Memory B cell (primary cell): Measurements from ENCODE around the gene ZCCHC17.

Experiments used
- ATAC-seq: fragments of 150-1000 bp; cut with Tn5 transposase; 2 replicates; pipeline ENCODE4 v1.10.0; 2021; ENCODE audit warnings: low read depth, mild to moderate bottlenecking, moderate library complexity
- DNase-seq, 2 donors: peaks; one replicate each; pipeline ENCODE4 v3.0.0; 2022; ENCODE audit warnings: low spot score in 2 of 2
- H3K27ac Mint-ChIP-seq: one replicate; pipeline ENCODE4 v1.8.0; 2022; ENCODE audit warnings: mild to moderate bottlenecking, moderate library complexity, mixed read lengths
- H3K27me3 Mint-ChIP-seq: one replicate; pipeline ENCODE4 v1.8.0; 2022; ENCODE audit warnings: mixed read lengths
- H3K36me3 Mint-ChIP-seq: one replicate; pipeline ENCODE4 v1.8.0; 2022; ENCODE audit warnings: mild to moderate bottlenecking, mixed read lengths
- H3K4me1 Mint-ChIP-seq: one replicate; pipeline ENCODE4 v1.8.0; 2022; ENCODE audit warnings: mixed read lengths
- H3K4me3 Mint-ChIP-seq: one replicate; pipeline ENCODE4 v1.8.0; 2022; ENCODE audit warnings: mild to moderate bottlenecking, moderate library complexity, mixed read lengths
- H3K9me3 Mint-ChIP-seq: one replicate; pipeline ENCODE4 v1.8.0; 2022; ENCODE audit warnings: mixed read lengths

ZCCHC17 gene

DNA sequence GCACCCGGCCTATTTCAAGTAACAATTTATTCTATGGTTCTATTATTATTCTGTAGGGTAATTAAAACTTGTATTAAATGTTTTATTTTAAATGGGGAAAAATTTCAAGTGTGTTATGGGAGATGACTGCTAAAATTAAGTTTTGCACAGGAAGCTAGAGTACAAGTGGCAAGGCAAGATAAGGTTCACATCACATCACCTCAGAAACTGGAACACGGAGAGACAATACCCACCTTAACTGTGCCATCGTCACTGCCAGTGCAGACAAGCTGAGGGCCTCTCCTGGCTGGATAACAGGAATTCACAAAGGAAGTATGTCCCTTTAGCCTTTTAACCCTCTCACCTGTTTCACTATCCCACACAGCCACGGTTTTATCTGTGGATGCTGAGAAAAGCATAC, 7.8 kb upstream of the ZCCHC17 start:
- Mint-ChIP-seq H3K9me3 (no peaks in the 10 kb centered on the region), H3K4me3 (no peak overlapping the region), H3K27ac (no peak overlapping the region), H3K36me3 (peaks cover 29% of the 10 kb centered on the region), H3K27me3 (no peaks in the 10 kb centered on the region), H3K4me1 (peaks cover 14% of the 10 kb centered on the region)
- ATAC-seq: no peak
- DNase-seq: no peak

DNA sequence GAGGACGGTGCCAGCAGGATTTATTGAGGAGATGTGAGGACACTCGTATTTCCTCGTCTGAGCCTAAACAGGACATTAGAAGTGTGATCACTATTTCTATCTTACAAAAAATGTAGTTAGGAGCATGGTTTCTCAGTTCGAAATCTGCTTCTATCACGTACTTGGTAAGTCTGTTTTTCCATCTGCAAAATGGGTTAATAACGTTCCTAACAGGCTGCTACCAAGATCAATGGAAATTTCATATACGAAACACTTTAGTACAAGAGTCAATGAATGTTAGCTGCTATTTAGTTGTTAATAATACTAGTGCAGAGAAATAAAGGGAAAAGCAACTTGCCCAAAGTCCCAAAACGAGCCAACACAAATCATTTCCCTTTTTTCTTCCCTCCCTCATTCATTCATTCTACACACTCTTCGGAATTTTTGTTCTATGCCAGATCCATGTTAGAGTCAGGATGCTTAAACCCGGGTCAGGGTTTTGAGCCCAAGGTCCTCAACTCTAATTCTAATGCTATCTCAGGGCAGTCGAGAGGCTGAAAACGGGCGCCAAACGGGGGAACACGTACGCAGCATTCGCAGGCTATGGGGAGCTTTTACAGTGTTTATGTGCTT, 852 bp upstream of the ZCCHC17 start:
- Mint-ChIP-seq H3K27me3 (no peaks in the 10 kb centered on the region), H3K4me1 (peaks cover 20% of the 10 kb centered on the region), H3K36me3 (peaks cover 12% of the 10 kb centered on the region), H3K9me3 (no peaks in the 10 kb centered on the region), H3K4me3 (no peak overlapping the region), H3K27ac (no peak overlapping the region)
- ATAC-seq (no peak), DNase-seq (no peak)

DNA sequence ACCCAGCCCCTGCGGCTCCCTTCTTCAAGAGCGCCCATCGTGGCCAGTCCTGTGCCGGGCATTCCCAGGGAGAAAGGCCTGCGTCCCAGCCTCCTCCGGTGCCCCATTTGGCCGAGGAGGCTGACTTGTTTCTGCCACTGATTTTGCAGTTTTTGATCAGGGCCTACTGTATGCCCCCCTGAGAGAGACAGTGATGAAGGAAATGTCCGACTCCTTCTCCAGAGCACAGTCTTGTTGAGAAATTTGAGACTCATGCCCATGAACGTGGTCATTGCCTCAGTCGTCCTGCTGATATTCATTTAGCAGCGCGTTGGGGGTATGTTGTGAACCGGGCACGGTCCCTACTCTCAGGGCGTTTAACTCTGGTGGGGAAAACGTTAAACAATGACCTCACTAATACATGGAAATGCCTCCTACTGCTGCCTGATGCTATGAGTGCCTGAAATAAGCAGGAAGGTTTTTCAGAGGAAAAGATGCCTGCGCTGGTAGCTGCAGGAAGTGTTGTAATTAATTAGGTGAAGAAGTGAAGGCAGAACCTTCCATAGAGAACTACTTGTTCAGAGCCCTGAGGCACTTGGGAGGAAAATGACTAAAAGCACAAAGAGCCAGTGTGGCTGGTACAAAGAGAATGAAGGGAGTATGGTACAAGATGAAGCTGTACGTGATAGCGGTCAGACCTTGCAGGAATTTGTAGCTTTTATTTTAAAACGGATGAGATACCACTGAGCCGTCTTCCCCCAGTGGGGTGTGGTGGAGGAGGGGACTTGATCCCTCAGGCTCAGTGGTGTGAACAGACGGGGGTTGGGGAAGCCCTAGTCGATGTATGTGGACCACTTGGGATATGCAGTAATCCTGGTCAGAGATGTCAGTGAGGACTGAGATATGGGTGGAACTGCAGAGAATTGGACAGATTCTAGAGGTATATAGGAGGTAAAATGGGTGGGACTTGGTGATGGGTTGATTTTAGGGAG, 730 bp downstream of the ZCCHC17 start:
- DNase-seq: no peak
- ATAC-seq: no peak
- Mint-ChIP-seq H3K27ac (no peak overlapping the region), H3K4me3 (no peak overlapping the region), H3K4me1 (peaks cover 20% of the 10 kb centered on the region), H3K36me3 (peaks cover 11% of the 10 kb centered on the region), H3K9me3 (no peaks in the 10 kb centered on the region), H3K27me3 (no peaks in the 10 kb centered on the region)

DNA sequence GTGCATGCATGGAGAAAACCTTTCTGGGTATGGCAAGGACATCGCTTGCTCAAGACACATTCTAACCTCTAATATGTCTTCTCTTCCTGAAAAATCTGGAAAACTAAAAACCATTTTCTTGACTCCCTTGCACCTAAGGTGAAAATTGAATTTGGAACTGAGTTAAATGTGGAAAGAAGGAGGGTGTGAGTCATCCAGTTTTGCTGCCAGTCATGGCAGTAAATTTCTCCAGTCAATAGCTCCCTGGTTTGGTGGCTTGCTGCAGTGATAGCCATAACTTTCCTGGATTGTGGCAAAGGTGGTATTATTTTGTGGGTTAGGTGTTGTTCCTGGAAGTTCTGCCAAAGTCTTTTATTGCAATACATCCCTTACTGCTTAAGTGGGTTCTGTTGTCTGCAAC, 2.5 kb downstream of the ZCCHC17 start:
- H3K9me3 Mint-ChIP-seq: no peaks in the 10 kb centered on the region
- no peak overlapping the region for H3K4me3 Mint-ChIP-seq
- H3K36me3 Mint-ChIP-seq: peaks cover 5% of the 10 kb centered on the region
- ATAC-seq (no peak), DNase-seq (no peak)
- no peaks in the 10 kb centered on the region for H3K27me3 Mint-ChIP-seq
- no peak overlapping the region for H3K27ac Mint-ChIP-seq
- peaks cover 17% of the 10 kb centered on the region for H3K4me1 Mint-ChIP-seq

DNA sequence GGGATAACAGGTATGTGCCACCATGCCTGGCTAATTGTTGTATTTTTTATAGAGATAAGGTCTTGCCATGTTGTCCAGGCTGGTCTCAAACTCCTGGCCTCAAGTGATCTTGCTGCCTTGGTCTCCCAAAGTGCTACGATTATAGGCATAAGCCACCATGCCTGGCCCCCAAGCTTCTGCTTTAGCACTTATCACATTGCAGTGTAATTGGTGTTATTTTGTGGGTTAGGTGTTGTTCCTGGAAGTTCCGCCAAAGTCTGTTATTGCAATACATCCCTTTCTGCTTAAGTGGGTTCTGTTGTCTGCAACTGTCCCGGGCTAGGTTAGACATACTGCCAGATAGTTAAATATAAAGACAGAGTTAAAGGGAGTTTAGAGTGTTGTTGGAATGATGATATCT, 3.4 kb downstream of the ZCCHC17 start:
- ATAC-seq: no peak
- no peak for DNase-seq
- Mint-ChIP-seq H3K27me3 (no peaks in the 10 kb centered on the region), H3K9me3 (no peaks in the 10 kb centered on the region), H3K4me3 (no peak overlapping the region), H3K4me1 (peaks cover 17% of the 10 kb centered on the region), H3K27ac (no peak overlapping the region), H3K36me3 (peaks cover 5% of the 10 kb centered on the region)

DNA sequence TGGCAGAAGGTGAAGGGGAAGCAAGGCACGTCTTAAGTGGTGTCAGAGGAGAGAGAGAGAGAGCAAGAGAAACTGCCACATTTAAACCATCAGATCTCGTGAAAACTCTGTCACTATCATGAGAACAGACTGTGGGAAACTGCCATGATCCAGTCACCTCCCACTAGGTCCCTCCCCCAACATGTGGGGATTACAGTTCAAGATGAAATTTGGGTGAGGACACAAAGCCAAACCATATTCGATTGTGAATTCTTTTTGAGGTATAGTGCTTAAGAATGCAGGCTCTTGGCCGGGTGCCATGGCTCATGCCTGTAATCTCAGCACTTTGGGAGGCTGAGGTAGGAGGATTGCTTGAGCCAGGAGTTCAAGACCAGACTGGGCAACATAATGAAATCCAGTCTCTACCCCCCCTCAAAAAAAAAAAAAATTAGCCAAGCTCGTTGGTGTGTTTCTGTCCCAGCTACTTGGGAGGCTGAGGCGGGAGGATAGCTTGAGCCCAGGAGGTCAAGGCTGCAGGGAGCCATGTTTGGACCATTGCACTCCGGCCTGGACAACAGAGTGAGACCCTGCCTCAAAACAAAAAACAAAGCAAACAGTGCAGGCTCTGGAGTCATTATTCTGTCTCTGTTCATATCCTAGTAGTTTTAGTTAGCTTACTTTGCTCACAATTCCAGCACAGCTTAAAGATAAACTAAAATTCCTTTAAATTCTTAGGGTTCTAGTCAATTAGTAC, 6.0 kb downstream of the ZCCHC17 start:
- no peak overlapping the region for H3K27ac Mint-ChIP-seq

DNA sequence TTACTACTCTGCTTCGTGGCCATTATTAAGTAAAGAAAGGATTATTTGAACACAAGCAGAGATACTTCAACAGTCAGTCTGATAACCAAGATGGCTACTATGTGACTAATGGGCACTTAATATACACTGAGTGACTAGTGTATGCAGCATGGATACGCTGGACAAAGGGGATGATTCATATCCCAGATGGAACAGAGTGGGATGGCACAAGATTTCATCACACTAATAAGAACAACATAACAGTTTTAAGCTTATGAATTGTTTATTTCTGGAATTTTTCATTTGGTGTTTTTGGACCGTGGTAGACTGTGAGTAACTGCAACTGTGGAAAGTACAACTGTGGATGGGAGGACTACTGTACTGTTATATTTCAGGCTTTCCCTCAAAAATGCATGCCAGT, 9.4 kb downstream of the ZCCHC17 start:
- Mint-ChIP-seq H3K4me3 (no peak overlapping the region), H3K9me3 (no peaks in the 10 kb centered on the region), H3K36me3 (peaks cover 18% of the 10 kb centered on the region), H3K4me1 (peaks cover 7% of the 10 kb centered on the region), H3K27ac (no peak overlapping the region), H3K27me3 (no peaks in the 10 kb centered on the region)
- DNase-seq (no peak), ATAC-seq (no peak)

More for the DNA sequence above, 6.0 kb downstream of the ZCCHC17 start:
- H3K9me3 Mint-ChIP-seq: no peaks in the 10 kb centered on the region
- no peak overlapping the region for H3K4me3 Mint-ChIP-seq
- H3K27me3 Mint-ChIP-seq: no peaks in the 10 kb centered on the region
- ATAC-seq (no peak), DNase-seq (no peak)
- H3K4me1 Mint-ChIP-seq: peaks cover 20% of the 10 kb centered on the region
- peaks cover 8% of the 10 kb centered on the region for H3K36me3 Mint-ChIP-seq

DNA sequence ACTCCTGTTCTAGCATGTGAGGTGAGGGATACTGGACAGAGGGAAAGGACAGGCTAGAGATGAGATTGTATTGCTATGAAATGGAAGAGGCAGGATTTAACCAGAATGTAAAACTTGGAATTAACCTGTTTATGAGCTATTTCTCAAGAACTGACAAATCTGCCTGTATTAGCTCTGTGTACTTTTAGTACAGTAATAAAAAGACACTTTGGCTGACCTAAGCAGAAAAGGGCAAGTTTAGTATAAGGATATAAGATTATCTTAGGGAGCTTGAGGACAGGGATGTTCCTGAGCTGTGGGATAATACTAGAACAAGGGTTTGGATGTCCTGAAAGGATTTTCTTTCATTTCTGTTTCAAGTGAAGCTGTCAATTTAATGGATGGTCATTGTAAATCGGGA, 11.2 kb downstream of the ZCCHC17 start:
- DNase-seq (no peak), ATAC-seq (no peak)
- Mint-ChIP-seq H3K27me3 (no peaks in the 10 kb centered on the region), H3K4me1 (peaks cover 7% of the 10 kb centered on the region), H3K4me3 (no peak overlapping the region), H3K36me3 (peaks cover 22% of the 10 kb centered on the region), H3K27ac (no peak overlapping the region), H3K9me3 (peaks cover 1% of the 10 kb centered on the region)

DNA sequence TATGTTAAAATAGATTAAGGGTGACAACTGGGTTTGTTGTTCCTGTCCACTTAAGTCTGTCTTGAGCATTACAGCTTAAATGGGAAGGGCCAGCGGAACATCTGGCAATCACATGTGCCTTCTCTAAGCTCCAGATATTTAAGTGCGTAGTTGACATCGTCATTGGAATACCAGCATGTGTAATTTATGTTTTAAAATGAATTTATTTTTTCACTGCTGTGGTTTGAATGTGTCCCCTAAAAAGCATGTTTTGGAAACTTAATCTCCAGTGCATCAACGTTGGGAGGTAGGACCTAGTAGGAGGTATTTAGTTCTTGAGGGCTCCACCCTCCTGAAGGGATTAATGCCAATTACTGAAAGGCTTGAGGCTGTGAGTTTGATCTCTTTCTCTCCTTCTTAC, 13.4 kb downstream of the ZCCHC17 start:
- Mint-ChIP-seq H3K4me3 (no peak overlapping the region), H3K4me1 (peaks cover 2% of the 10 kb centered on the region), H3K27ac (no peak overlapping the region), H3K36me3 (peaks cover 25% of the 10 kb centered on the region), H3K9me3 (peaks cover 1% of the 10 kb centered on the region), H3K27me3 (no peaks in the 10 kb centered on the region)
- ATAC-seq (no peak), DNase-seq (no peak)

DNA sequence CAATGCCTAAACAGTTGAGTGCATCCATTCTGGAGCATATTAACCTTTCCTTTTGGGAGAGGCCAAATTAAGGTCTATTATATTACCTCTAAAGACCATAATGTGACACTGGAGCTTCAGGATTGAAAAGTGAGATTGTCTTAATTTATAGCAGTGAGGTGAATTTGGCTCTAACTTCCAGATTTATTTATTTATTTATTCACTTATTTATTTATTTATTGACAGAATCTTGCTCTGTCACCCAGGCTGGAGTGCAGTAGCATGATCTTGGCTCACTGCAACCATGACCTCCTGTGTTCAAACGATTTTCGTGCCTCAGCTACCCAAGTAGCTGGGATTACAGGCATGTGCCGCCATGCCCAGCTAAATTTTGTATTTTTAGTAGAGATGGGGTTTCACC, 19.1 kb downstream of the ZCCHC17 start:
- no peaks in the 10 kb centered on the region for H3K27me3 Mint-ChIP-seq
- DNase-seq (no peak), ATAC-seq (no peak)
- no peak overlapping the region for H3K4me3 Mint-ChIP-seq
- no peaks in the 10 kb centered on the region for H3K4me1 Mint-ChIP-seq
- peaks cover 38% of the 10 kb centered on the region for H3K36me3 Mint-ChIP-seq
- no peak overlapping the region for H3K27ac Mint-ChIP-seq
- peaks cover 1% of the 10 kb centered on the region for H3K9me3 Mint-ChIP-seq

DNA sequence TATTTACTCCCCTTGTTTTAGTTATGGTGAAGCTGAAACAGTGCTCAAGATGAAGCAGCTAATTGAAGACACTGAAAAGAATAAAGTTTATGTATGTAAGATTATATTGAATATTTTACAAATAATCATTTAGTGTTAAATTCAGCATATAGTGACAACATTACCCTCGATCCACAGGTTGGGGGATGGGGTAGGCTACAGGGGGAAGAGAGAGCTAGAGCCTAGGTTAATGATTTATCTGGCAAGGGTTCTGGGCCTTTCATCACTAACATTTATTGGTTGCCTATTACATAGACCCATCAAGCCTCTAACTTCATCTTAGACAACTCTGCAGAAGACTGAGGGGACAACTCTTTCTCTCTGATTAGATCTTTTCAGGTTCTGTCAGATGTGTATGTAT, 21.3 kb downstream of the ZCCHC17 start:
- Mint-ChIP-seq H3K27me3 (no peaks in the 10 kb centered on the region), H3K9me3 (no peaks in the 10 kb centered on the region), H3K27ac (no peak overlapping the region), H3K36me3 (peaks cover 35% of the 10 kb centered on the region), H3K4me3 (no peak overlapping the region), H3K4me1 (no peaks in the 10 kb centered on the region)
- ATAC-seq (no peak), DNase-seq (no peak)

DNA sequence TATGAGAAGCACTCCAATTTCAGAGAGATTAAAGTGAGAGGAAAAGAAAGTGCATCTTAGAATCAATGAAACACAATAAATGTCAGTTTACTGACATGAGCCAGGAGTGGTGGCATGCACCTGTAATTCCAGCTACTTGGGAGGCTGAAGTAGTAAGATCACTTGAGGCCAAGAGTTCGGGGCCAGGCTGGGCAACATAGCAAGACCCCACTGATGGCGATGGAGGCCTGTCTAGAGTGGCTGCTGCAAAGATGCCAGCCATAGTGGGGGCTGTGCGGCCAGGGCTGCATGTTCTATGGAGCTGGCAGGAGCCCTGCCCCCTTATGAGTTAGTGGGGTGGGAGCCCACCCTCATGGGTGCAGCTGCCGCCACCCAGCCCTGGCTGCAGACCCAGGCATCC, 27.3 kb downstream of the ZCCHC17 start:
- Mint-ChIP-seq H3K27me3 (no peaks in the 10 kb centered on the region), H3K36me3 (peaks cover 21% of the 10 kb centered on the region), H3K27ac (no peak overlapping the region), H3K4me1 (no peaks in the 10 kb centered on the region), H3K9me3 (no peaks in the 10 kb centered on the region), H3K4me3 (no peak overlapping the region)
- ATAC-seq (no peak), DNase-seq (no peak)

DNA sequence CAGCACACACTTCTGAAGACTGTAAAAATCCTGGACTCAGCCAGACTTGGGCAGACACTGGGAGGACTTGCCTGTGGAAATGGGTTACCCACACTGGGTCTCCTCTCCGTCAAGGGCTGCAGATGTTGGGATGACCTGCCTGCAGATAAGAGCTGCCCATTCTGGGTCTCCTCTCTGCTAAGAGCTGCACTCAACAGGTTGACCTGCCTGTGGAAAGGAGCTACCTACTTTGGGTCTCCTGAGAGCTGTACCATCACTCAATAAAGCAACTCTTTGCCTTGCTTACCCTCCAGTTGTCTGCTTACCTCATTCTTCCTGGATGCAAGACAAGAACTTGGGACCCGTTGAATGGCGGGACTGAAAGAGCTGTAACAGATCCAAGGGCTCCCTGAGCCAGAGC, 28.2 kb downstream of the ZCCHC17 start:
- Mint-ChIP-seq H3K4me1 (no peaks in the 10 kb centered on the region), H3K27ac (no peak overlapping the region), H3K36me3 (peaks cover 16% of the 10 kb centered on the region), H3K4me3 (no peak overlapping the region), H3K9me3 (no peaks in the 10 kb centered on the region), H3K27me3 (no peaks in the 10 kb centered on the region)
- DNase-seq (no peak), ATAC-seq (no peak)

DNA sequence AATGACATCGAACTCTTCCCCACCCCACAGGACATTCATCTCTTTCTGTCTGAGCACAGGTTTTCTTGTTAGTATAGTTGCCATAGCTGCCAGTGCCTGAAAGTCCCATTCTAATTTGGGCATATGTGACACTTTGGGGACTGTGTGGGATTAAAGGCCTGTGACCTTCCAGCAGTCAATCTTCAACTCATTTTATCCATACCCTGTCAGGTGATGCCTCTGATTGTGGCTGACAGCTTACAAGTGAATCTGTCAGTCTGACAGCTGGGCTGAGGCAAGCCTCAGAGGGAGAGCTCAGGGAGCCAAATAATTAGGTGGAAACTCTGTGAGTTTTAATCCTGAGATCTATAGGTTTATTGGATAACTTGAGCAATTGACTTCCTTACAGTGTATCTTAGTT, 29.6 kb downstream of the ZCCHC17 start:
- Mint-ChIP-seq H3K4me3 (no peak overlapping the region), H3K9me3 (no peaks in the 10 kb centered on the region), H3K36me3 (peaks cover 9% of the 10 kb centered on the region), H3K27ac (no peak overlapping the region), H3K4me1 (no peaks in the 10 kb centered on the region), H3K27me3 (no peaks in the 10 kb centered on the region)
- ATAC-seq (no peak), DNase-seq (no peak)
